HG03378 (cell line): Measurements from ENCODE around the gene NAGPA.
"Not testable (repeated sequence)": the region's sequence is repeated elsewhere in the genome, so short reads cannot be mapped to it uniquely, and the experiment has no call there.

ENCODE experiments used
- ATAC-seq: cut with Tn5 transposase; IDR thresholded peaks from one replicate; pipeline ENCODE4 v1.9.1; 2021; ENCODE audit warnings: mild to moderate bottlenecking, moderate library complexity; ENCODE audit not compliant: unreplicated experiment

The NAGPA gene

GRCh38 chr16:5033256-5034166 lies at the start of gene NAGPA:
TSS of gene NAGPA (minus strand) at chr16:5033935. CDS start at chr16:5033914, 21 bp downstream.
- ATAC-seq = peak; percentile 72

GRCh38 chr16:5080996-5081395 lies 47.3 kb upstream of the NAGPA start:
- ATAC-seq = not testable (repeated sequence)

- not testable (repeated sequence) for ATAC-seq
Observed at GRCh38 chr16:5080461-5080860, 46.7 kb upstream of the NAGPA start.

GRCh38 chr16:5078626-5079025 lies 44.9 kb upstream of the NAGPA start:
- no peak for ATAC-seq

GRCh38 chr16:5077304-5077703 lies 43.6 kb upstream of the NAGPA start:
- ATAC-seq = no peak

GRCh38 chr16:5075637-5076036 lies 41.9 kb upstream of the NAGPA start:
- ATAC-seq = no peak

- ATAC-seq = not testable (repeated sequence)
Observed at GRCh38 chr16:5073771-5074170, 40.0 kb upstream of the NAGPA start.

- no peak for ATAC-seq
Observed at GRCh38 chr16:5073279-5073629, 39.5 kb upstream of the NAGPA start.

GRCh38 chr16:5072334-5073278 lies 38.9 kb upstream of the NAGPA start:
- ATAC-seq = no peak

- ATAC-seq = peak; percentile 76
Observed at GRCh38 chr16:5071681-5072333, 38.1 kb upstream of the NAGPA start, which contains the start of gene ALG1. TSS of gene ALG1 (plus strand) at chr16:5071843. CDS start at chr16:5071850, 7 bp downstream.

- no peak for ATAC-seq
Observed at GRCh38 chr16:5071341-5071680, 37.6 kb upstream of the NAGPA start.

- ATAC-seq = no peak
Observed at GRCh38 chr16:5070431-5071186, 36.9 kb upstream of the NAGPA start.

GRCh38 chr16:5069854-5070253 lies 36.1 kb upstream of the NAGPA start:
- no peak for ATAC-seq

GRCh38 chr16:5069048-5069447 lies 35.3 kb upstream of the NAGPA start:
- ATAC-seq = no peak

GRCh38 chr16:5066511-5066910 lies 32.8 kb upstream of the NAGPA start:
- ATAC-seq = no peak

- no peak for ATAC-seq
Observed at GRCh38 chr16:5065813-5066212, 32.1 kb upstream of the NAGPA start, which contains the start of gene C16orf89. TSS of gene C16orf89 (minus strand) at chr16:5065956. CDS start at chr16:5065908, 48 bp downstream.

- no peak for ATAC-seq
Observed at GRCh38 chr16:5065326-5065725, 31.6 kb upstream of the NAGPA start.

GRCh38 chr16:5064915-5065314 lies 31.2 kb upstream of the NAGPA start:
- ATAC-seq = no peak

GRCh38 chr16:5062790-5063765 lies 29.3 kb upstream of the NAGPA start:
- ATAC-seq = no peak
